CD14-positive monocyte (primary cell): ENCODE data around the gene UNC13B. TPM values are rescaled to one million over a fixed set of nuclear protein-coding genes. Genes with fewer than 3 reads are reported as not detected.

Experiments
- DNase-seq, 3 donors: peaks; one replicate each; pipeline ENCODE4 v3.0.0-alpha.2; 2011 to 2022
- H2AFZ ChIP-seq: 2 replicates; pipeline ENCODE4 v1.6.0; 2012; ENCODE audit warnings: mild to moderate bottlenecking, low read depth, low read length, inconsistent platforms; ENCODE audit not compliant: insufficient read depth, poor library complexity, severe bottlenecking
- H3K27ac ChIP-seq, 2 donors: 1 replicate in 1 of 2; 2 replicates in 1 of 2; pipeline ENCODE4 v1.5.1; 2012 to 2013; ENCODE audit warnings: low read length in 2 of 2, control low read depth in 1 of 2, inconsistent platforms in 1 of 2, low read depth in 1 of 2, mild to moderate bottlenecking in 1 of 2
- H3K27me3 ChIP-seq, 2 donors: one replicate each; pipeline versions ENCODE4 v1.6.0 to v1.6.1; 2011 to 2013; ENCODE audit warnings: low read length in 2 of 2; ENCODE audit not compliant: control insufficient read depth in 2 of 2, insufficient read depth in 2 of 2
- H3K36me3 ChIP-seq, 2 donors: replicated peaks in 1 of 2; 1 replicate in 1 of 2; 2 replicates in 1 of 2; pipeline versions ENCODE4 v1.5.1 to v1.6.1; 2012 to 2013; ENCODE audit warnings: low read length in 2 of 2, control low read depth in 1 of 2, inconsistent platforms in 1 of 2, mild to moderate bottlenecking in 1 of 2; ENCODE audit not compliant: insufficient read depth in 2 of 2, control insufficient read depth in 1 of 2
- H3K4me1 ChIP-seq, 2 donors: 1 replicate in 1 of 2; 2 replicates in 1 of 2; pipeline versions ENCODE4 v1.5.1 to v1.6.1; 2012 to 2013; ENCODE audit warnings: low read length in 2 of 2, control low read depth in 1 of 2, inconsistent platforms in 1 of 2, mild to moderate bottlenecking in 1 of 2, moderate library complexity in 1 of 2; ENCODE audit not compliant: insufficient read depth in 2 of 2, control insufficient read depth in 1 of 2
- H3K4me2 ChIP-seq: replicated peaks from 2 replicates; pipeline ENCODE3; 2012; ENCODE audit warnings: low read length, moderate library complexity, mild to moderate bottlenecking; ENCODE audit not compliant: poor library complexity, severe bottlenecking; ENCODE audit errors: extremely low read depth
- H3K4me3 ChIP-seq, 3 experiments: fragments of 200-600 bp in 1 of 3; sonication (generic) in 1 of 3; replicated peaks in 1 of 3; 1 replicate in 2 of 3; 2 replicates in 1 of 3; pipeline ENCODE4 v1.5.1; 2011 to 2013; ENCODE audit warnings: low read length in 3 of 3, mild to moderate bottlenecking in 3 of 3, control low read depth in 2 of 3, low read depth in 2 of 3, inconsistent platforms in 1 of 3, moderate library complexity in 1 of 3
- H3K79me2 ChIP-seq: 2 replicates; pipeline ENCODE4 v1.6.0; 2012; ENCODE audit warnings: mild to moderate bottlenecking, control low read depth, inconsistent platforms, low read length, moderate library complexity; ENCODE audit not compliant: insufficient read depth
- H3K9ac ChIP-seq: 2 replicates; pipeline ENCODE4 v1.6.0; 2017; ENCODE audit warnings: low read length, mild to moderate bottlenecking; ENCODE audit not compliant: insufficient read depth, poor library complexity, severe bottlenecking
- H3K9me3 ChIP-seq, 2 donors: replicated peaks in 1 of 2; 1 replicate in 1 of 2; 2 replicates in 1 of 2; pipeline versions ENCODE4 v1.5.1 to v1.6.1; 2012 to 2013; ENCODE audit warnings: low read length in 2 of 2, control low read depth in 1 of 2; ENCODE audit not compliant: control insufficient read depth in 1 of 2, insufficient read depth in 1 of 2
- H4K20me1 ChIP-seq: 2 replicates; pipeline ENCODE4 v1.6.0; 2012; ENCODE audit warnings: mild to moderate bottlenecking, low read length, control low read depth, moderate library complexity; ENCODE audit not compliant: insufficient read depth
- H3K27ac Mint-ChIP-seq, 7 donors: one replicate each; pipeline ENCODE4 v1.8.0; 2020; ENCODE audit warnings: mild to moderate bottlenecking in 7 of 7, mixed read lengths in 7 of 7, moderate library complexity in 6 of 7, inconsistent platforms in 2 of 7
- H3K27me3 Mint-ChIP-seq, 3 donors: one replicate each; pipeline ENCODE4 v1.8.0; 2021 to 2022; ENCODE audit warnings: low read depth in 3 of 3, mild to moderate bottlenecking in 3 of 3, mixed read lengths in 3 of 3, moderate library complexity in 3 of 3, inconsistent platforms in 1 of 3
- H3K36me3 Mint-ChIP-seq, 2 donors: one replicate each; pipeline ENCODE4 v1.8.0; 2020; ENCODE audit warnings: mixed read lengths in 2 of 2, inconsistent platforms in 1 of 2, mild to moderate bottlenecking in 1 of 2
- H3K4me1 Mint-ChIP-seq: one replicate; pipeline ENCODE4 v1.8.0; 2020; ENCODE audit warnings: mild to moderate bottlenecking, mixed read lengths
- H3K4me3 Mint-ChIP-seq, 2 donors: one replicate each; pipeline ENCODE4 v1.8.0; 2020; ENCODE audit warnings: mild to moderate bottlenecking in 2 of 2, mixed read lengths in 2 of 2, moderate library complexity in 1 of 2
- H3K9me3 Mint-ChIP-seq, 7 donors: one replicate each; pipeline ENCODE4 v1.8.0; 2020 to 2022; ENCODE audit warnings: mixed read lengths in 7 of 7, mild to moderate bottlenecking in 6 of 7, moderate library complexity in 6 of 7, inconsistent platforms in 2 of 7
- CTCF ChIP-seq: fragments of 200-600 bp; IDR thresholded peaks from one replicate; pipeline ENCODE4 v1.8.0; 2022; ENCODE audit warnings: antibody characterized with exemption, mild to moderate bottlenecking
- WGBS: methylation state at CpG from one replicate; pipeline ENCODE4 v1.1.5; 2013; ENCODE audit warnings: missing lambda C conversion rate; ENCODE audit not compliant: insufficient coverage; 5-methylcytosine and 5-hydroxymethylcytosine counted together
- intact Hi-C, 2 donors: fragments of 100-400 bp; cut with micrococcal nuclease; formaldehyde crosslinking; loops; one replicate each; pipeline versions ENCODE4 v1.15.0 to v1.15.1; 2023
- polyA plus RNA-seq, 3 donors: library from polyadenylated mRNA; depleted of rRNA in 1 of 3; unstranded in 2 of 3; stranded (reverse) in 1 of 3; fragments of 300-500 nt in 2 of 3; fragments of >200 nt in 1 of 3; fragmentation: Illumina TruSeq in 2 of 3; gene quantifications; 1 replicate in 2 of 3; 2 replicates in 1 of 3; pipeline ENCODE4 v1.2.3, GENCODE V29; 2012 to 2021

Gene UNC13B
- polyA plus RNA-seq, 3 donors: 0.41 to 0.81 (median 0.66) TPM

GRCh38 chr9:35205340-35205739 is 43.5 kb downstream of the UNC13B start:
- Mint-ChIP-seq H3K4me3 (no peak overlapping the region), H3K27me3 (peaks cover 0 to 3% (median 1%) of the 10 kb centered on the region in 3 donors), H3K36me3 (no peaks in the 10 kb centered on the region), H3K27ac (no peak overlapping the region), H3K4me1 (no peaks in the 10 kb centered on the region), H3K9me3 (peaks cover 37 to 66% (median 46%) of the 10 kb centered on the region in 7 donors)
- no peak for TF ChIP-seq CTCF
- intact Hi-C loops: no loop called here
- Histone ChIP-seq H3K36me3 (no peaks in the 10 kb centered on the region), H3K27ac (no peak overlapping the region), H4K20me1 (no peaks in the 10 kb centered on the region), H2AFZ (no peak overlapping the region), H3K9ac (no peak overlapping the region), H3K4me3 (no peak overlapping the region), H3K9me3 (peaks cover 32 to 38% of the 10 kb centered on the region in 2 donors), H3K4me2 (no peak overlapping the region), H3K4me1 (no peaks in the 10 kb centered on the region), H3K27me3 (no peaks in the 10 kb centered on the region), H3K79me2 (no peaks in the 10 kb centered on the region)
- WGBS: no CpG with 5 or more reads among the region's 1 CpG
- no peak for DNase-seq

GRCh38 chr9:35211854-35212253 is 50.0 kb downstream of the UNC13B start:
- no peaks in the 10 kb centered on the region for H3K4me1 ChIP-seq
- no peaks in the 10 kb centered on the region for H3K36me3 Mint-ChIP-seq
- intact Hi-C loops: no loop called here
- H2AFZ ChIP-seq: no peak overlapping the region
- no peak overlapping the region for H3K9ac ChIP-seq
- no peaks in the 10 kb centered on the region for H3K27me3 ChIP-seq
- H3K27ac ChIP-seq: no peak overlapping the region
- DNase-seq: no peak
- peaks cover 6 to 18% (median 14%) of the 10 kb centered on the region in 7 donors for H3K9me3 Mint-ChIP-seq
- H3K4me3 Mint-ChIP-seq: no peak overlapping the region
- H3K4me1 Mint-ChIP-seq: no peaks in the 10 kb centered on the region
- no peak overlapping the region for H3K4me3 ChIP-seq
- H3K4me2 ChIP-seq: no peak overlapping the region
- no peaks in the 10 kb centered on the region for H3K36me3 ChIP-seq
- H3K27me3 Mint-ChIP-seq: peaks cover 0 to 3% (median 0%) of the 10 kb centered on the region in 3 donors
- 100% methylated on average over 4 of the region's 4 CpGs for WGBS
- no peak overlapping the region for H3K27ac Mint-ChIP-seq
- H3K9me3 ChIP-seq: peaks cover 6 to 15% of the 10 kb centered on the region in 2 donors
- H4K20me1 ChIP-seq: no peaks in the 10 kb centered on the region
- TF ChIP-seq CTCF: no peak
- no peaks in the 10 kb centered on the region for H3K79me2 ChIP-seq
